Right lobe of liver (tissue), 4 donors: ENCODE measurements around the gene RNPEPL1.

Experiments
- POLR2A ChIP-seq: fragments of 450-650 bp; IDR thresholded peaks from one replicate; pipeline ENCODE4 v1.6.1; 2017; ENCODE audit warnings: antibody characterized with exemption, mild to moderate bottlenecking
- TF ChIP-seq, protein P1 (sequence below), 4 donors: fragments of 200-600 bp in 3 of 4; fragments of 450-650 bp in 1 of 4; IDR thresholded peaks; one replicate each; pipeline versions ENCODE4 v1.5.1 to v1.8.0; 2016 to 2022; ENCODE audit warnings: antibody characterized with exemption in 4 of 4, mild to moderate bottlenecking in 2 of 4
- donor health status: DM: no; HTN: no; CAD: no.
- donor health status: DM: no; HTN: no; CAD: no.
- donor health status: DM: no; HTN: yes; CAD: no.

DNA sequence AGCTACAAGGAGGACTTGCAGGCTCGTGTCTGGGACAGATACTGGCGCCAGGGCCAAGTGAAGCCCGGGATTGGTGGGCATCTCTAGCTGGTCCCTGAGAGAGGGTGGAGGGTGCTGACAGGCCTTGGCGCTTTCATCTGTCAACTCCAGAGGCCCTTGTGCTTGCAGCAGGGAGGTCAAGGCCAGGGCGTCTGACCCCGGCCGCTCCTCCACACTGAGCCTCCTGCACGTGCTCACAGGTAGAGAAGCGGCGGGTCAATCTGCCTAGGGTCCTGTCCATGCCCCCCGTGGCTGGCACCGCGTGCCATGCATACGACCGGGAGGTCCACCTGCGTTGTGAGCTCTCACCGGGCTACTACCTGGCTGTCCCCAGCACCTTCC, 27.8 kb downstream of the RNPEPL1 start:
- TF ChIP-seq POLR2A, result no peak
- TF ChIP-seq, protein P1, sequence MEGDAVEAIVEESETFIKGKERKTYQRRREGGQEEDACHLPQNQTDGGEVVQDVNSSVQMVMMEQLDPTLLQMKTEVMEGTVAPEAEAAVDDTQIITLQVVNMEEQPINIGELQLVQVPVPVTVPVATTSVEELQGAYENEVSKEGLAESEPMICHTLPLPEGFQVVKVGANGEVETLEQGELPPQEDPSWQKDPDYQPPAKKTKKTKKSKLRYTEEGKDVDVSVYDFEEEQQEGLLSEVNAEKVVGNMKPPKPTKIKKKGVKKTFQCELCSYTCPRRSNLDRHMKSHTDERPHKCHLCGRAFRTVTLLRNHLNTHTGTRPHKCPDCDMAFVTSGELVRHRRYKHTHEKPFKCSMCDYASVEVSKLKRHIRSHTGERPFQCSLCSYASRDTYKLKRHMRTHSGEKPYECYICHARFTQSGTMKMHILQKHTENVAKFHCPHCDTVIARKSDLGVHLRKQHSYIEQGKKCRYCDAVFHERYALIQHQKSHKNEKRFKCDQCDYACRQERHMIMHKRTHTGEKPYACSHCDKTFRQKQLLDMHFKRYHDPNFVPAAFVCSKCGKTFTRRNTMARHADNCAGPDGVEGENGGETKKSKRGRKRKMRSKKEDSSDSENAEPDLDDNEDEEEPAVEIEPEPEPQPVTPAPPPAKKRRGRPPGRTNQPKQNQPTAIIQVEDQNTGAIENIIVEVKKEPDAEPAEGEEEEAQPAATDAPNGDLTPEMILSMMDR (IDR thresholded peaks at IDR 0.05), result no peak
